Measurements from ENCODE around the gene MAU2. TPM values are rescaled to one million over a fixed set of nuclear protein-coding genes. Genes with fewer than 3 reads are reported as not detected.

MAU2 gene
- total and polyA plus RNA-seq, 8 donors, result 10.6 to 116 (median 35.5) TPM

- H3K9me3 ChIP-seq, result no peaks in the 10 kb centered on the region
- no peak overlapping the region for H3K4me3 ChIP-seq
- intact Hi-C loops (cut with DNase I; ENCODE audit: low total_unique reads), result no loop called here
- H3K27me3 ChIP-seq, result no peaks in the 10 kb centered on the region
- no peaks in the 10 kb centered on the region for H3K4me1 ChIP-seq
- DNase-seq, result no peak
- peaks cover 24 to 91% (median 89%) of the 10 kb centered on the region in 4 donors for H3K36me3 ChIP-seq
- H3K27ac ChIP-seq, result no peak overlapping the region
- WGBS, 5 donors, result 81 to 90% (median 87%) methylated on average over 4 of the region's 4 CpGs
- TF ChIP-seq POLR2AphosphoS5 (IDR thresholded peaks at IDR 0.05) (no peak), CTCF (IDR thresholded peaks at IDR 0.05) (no peak)
These were observed 25.7 kb upstream of the MAU2 start for GRCh38 chr19:19294914-19295313.

- no peak for DNase-seq
- WGBS, 5 donors, result 80 to 89% (median 82%) methylated on average over 17 to 19 of the region's 19 CpGs
- Histone ChIP-seq H3K9me3 (no peaks in the 10 kb centered on the region), H3K4me3 (no peak overlapping the region), H3K27me3 (no peaks in the 10 kb centered on the region), H3K4me1 (no peaks in the 10 kb centered on the region), H3K36me3 (peaks cover 33 to 94% (median 91%) of the 10 kb centered on the region in 4 donors), H3K27ac (no peak overlapping the region)
- intact Hi-C loops (cut with DNase I; ENCODE audit: low total_unique reads), result no loop called here
- TF ChIP-seq POLR2AphosphoS5 (IDR thresholded peaks at IDR 0.05), result no peak
- TF ChIP-seq EP300 (IDR thresholded peaks at IDR 0.05), result no peak
- no peak for TF ChIP-seq POLR2A (IDR thresholded peaks at IDR 0.05)
- no peak for TF ChIP-seq CTCF (IDR thresholded peaks at IDR 0.05)
These were observed 23.5 kb upstream of the MAU2 start for GRCh38 chr19:19296953-19297689.

- Histone ChIP-seq H3K4me3 (no peak overlapping the region), H3K27ac (no peak overlapping the region), H3K9me3 (no peaks in the 10 kb centered on the region), H3K36me3 (peaks cover 38 to 94% (median 91%) of the 10 kb centered on the region in 4 donors), H3K4me1 (no peaks in the 10 kb centered on the region), H3K27me3 (no peaks in the 10 kb centered on the region)
- no peak for TF ChIP-seq CTCF (IDR thresholded peaks at IDR 0.05)
- TF ChIP-seq POLR2A (IDR thresholded peaks at IDR 0.05), result no peak
- no peak for TF ChIP-seq POLR2AphosphoS5 (IDR thresholded peaks at IDR 0.05)
- no peak for TF ChIP-seq EP300 (IDR thresholded peaks at IDR 0.05)
- intact Hi-C loops (cut with DNase I; ENCODE audit: low total_unique reads), result no loop called here
- no peak for DNase-seq
- WGBS, 5 donors, result 48 to 75% (median 66%) methylated on average over 3 to 9 of the region's 9 CpGs
These were observed 22.9 kb upstream of the MAU2 start for GRCh38 chr19:19297759-19298158.

GRCh38 chr19:19300613-19301012 is 20.0 kb upstream of the MAU2 start:
- no peak for DNase-seq
- Histone ChIP-seq H3K4me3 (no peak overlapping the region), H3K9me3 (no peaks in the 10 kb centered on the region), H3K27me3 (no peaks in the 10 kb centered on the region), H3K4me1 (no peaks in the 10 kb centered on the region), H3K36me3 (peaks cover 40 to 96% (median 93%) of the 10 kb centered on the region in 4 donors), H3K27ac (no peak overlapping the region)
- no peak for TF ChIP-seq POLR2AphosphoS5 (IDR thresholded peaks at IDR 0.05)
- no peak for TF ChIP-seq EP300 (IDR thresholded peaks at IDR 0.05)
- no peak for TF ChIP-seq CTCF (IDR thresholded peaks at IDR 0.05)
- intact Hi-C loops (cut with DNase I; ENCODE audit: low total_unique reads), result no loop called here
- WGBS, 5 donors, result 90 to 97% (median 97%) methylated on average over 2 to 12 of the region's 12 CpGs
